HG03097 (cell line): ENCODE data around the gene CPLX1.

Source experiments
- ATAC-seq: cut with Tn5 transposase; IDR thresholded peaks from one replicate; pipeline ENCODE4 v1.9.1; 2021; ENCODE audit not compliant: unreplicated experiment, low FRiP score

CPLX1 gene

GRCh38 chr4:794900-795725, 30.8 kb downstream of the CPLX1 start:
- ATAC-seq = no peak

DNA sequence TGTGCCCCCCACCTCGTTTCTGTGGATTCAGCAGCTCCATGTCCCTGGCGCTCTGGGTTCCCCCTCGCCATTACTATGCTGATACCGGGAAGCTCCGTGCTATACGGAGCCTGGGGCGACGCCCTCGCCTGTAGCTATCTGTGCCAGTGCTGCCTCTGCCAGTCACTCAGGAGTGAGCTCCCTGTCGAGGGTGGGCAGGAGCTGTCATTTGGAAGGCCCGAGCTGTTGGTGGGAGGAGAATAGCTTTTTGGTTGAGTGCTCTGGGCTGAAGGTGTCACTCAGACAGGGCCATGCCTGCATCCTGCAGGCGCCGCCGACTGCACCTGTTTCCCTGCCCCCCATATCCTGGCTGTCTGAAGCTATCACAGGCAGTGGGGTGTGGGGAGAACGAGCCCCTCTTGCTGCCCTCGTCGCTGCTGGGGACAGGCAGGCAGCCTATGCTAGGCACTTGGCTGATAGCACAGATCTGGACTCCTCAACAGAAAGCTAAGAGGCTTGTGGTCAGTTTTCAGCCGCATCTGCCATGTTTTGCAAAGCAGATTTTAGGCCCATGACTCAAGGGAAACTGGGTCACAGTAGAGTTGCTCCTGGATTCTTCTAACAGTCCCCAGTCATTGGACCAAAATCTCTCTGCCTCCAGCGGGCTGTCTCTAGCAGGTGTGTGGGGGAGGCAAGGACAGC, 31.8 kb downstream of the CPLX1 start:
- ATAC-seq = no peak

DNA sequence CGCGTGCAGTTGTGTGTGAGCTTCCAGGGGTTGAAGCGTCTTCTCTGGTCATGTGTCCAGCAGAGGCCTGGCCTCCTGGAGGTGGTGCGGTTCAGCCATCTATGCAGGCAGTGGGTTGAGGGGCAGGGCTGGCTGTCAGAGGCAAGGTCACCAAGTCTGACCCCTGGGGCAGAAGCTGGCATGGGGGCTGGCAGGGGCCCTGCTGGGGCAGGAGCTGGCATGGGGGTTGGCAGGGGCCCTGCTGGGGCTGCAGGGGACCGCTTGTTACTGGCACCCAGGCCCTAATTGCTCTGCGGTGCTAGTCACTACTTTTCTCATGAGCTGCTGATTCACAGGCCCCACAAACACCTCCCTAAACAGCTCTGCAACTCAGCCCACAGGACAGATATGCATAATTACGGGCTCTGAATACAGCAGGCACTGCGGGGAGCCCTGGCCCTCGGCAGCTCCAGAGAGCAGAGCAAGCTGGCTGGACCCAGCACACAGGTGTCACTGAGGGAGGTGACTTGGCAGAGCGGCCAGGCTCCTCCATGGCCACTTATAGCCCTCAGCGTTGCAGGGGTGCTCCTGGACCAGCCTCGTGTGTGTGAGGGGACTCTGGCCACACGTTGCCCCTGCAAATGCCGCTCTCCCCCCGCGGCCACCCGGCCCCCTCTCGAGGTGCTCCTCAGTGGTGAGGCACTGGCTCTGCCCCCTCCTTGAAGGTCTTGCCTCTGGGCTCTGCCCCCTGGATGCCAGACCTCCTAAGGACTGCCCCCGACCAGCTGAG, 32.7 kb downstream of the CPLX1 start:
- no peak for ATAC-seq

DNA sequence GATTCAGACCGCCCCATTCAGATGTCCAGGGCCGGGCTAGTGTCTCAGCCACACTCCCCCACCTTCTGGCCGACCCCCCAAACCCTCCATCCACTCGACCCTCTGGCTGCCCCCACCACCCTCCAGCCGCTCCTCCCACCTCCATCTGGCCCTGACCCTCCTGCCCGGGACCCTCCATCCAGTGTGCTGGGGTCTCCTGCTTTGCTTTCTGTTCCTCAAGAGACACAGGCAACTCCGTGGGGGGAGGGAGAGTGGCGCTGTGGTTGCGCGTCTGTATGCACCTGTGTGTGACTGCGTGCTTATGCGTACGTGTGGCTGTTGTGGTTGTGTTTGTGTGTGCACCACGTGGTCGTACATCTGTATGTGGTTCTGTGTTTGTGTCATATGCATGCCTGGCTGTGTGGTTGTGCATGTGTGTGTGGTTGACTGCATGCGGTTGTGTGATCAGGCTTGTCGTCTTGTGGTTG, 33.3 kb downstream of the CPLX1 start:
- ATAC-seq = no peak

DNA sequence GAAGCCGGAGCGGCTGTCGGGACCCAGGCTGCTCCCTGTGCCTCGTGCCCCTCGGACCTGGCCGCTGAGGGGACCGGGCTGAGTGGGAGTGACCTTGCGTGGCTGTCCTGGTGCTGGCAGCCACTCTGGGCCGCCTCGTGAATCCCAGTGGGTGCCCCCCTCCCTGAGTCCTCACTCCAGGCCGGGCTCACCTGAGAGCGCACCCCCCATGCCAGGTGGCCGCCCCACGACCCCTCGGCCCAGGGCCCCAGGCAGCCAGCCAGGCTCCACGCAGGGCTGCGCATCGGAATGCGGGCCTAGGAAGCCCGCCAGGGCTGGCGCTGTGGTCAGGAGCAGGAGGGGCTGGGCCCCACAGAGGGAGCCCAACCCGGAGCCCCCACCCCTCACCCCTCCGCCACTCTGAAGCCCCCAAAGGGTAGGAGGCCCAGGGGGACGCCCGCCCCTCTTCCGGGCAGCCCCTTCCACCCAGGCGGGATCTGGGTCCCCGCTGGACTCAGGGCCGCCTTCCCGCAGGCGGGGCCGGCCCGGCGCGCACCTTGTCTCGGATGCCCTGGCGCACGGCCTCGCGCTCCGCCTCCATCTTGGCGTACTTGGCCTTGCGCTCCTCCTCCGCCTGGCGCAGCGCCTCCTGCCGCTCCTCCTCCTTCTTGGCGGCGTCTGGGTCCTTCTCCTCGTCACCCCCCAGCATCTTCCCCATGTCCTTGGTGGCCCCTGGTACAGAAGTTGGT, 33.9 kb downstream of the CPLX1 start:
- ATAC-seq = no peak

- ATAC-seq = no peak
Observed at GRCh38 chr4:791252-791897, 34.6 kb downstream of the CPLX1 start.

GRCh38 chr4:790466-790820, 35.5 kb downstream of the CPLX1 start:
- ATAC-seq = no peak

DNA sequence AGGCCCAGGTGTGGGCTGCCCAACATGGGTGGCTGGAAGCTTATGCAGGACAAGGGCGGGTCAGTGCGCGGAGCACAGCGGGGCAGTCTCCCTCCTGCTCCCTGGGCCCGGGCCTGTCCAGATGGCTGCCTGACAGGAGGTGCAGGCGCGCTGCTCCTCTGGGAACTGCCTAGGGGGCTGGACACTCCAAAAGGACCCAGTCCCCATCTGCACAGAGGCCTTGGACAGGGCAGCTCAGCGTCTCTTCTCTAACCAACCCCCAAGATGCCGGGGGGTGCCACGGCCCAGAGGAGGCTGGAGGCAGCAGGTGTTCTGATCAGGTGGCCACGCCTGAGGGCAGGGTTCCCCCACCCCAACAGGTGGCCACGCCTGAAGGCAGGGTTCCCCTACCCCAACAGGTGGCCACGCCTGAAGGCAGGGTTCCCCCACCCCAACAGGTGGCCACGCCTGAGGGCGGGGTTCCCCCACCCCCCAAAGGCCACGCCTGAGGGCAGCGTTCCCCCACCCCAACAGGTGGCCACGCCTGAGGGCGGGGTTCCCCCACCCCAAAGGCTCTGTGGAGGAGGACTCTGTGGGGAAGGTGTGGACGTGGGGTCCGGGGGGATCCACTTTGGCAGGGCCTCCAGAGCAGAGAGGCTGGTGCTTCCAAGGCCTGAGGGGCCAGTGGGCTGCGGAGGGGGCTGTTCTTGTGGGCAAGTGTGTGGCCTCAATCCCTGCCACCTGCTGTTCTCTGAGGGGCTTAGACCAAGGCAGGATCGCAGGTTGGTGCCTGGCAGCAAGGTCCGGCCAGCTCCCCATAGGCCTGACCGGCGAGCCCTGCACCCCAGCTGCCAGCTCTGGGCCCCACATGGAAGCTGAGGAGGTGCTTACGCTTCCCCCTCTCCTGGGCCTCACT, 36.1 kb downstream of the CPLX1 start:
- no peak for ATAC-seq

DNA sequence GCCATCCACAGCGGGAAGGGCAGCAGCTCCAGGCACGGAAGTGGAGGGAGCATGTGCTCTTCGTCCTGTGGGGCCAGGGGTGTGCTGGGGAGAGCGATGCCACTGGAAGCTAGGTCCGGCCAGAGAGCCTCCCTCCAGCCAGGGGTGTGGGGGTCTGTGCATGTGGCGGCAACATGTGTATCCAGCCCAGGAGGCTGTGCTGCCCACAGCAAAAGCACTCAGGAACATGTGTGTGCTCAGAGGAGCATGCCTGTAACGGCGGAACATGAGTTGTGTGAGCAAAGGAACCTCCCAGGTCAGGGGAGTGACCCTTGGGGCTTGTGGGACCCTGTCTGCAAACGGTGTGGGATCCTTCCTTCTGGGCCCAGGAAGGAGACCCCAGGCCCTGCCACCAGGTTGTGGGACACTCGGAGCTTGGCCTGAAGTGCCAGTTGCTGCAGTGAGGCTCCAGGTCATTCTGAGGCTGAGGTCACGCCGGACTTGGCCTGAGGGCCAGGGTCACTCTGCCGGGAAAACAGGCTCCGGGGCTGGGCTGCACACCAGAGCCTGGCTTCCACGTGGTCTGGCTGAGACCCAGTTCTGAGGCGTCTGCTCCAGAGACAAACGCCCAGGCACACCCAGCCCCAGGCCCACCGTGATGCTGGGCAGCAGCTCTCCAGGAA, 37.2 kb downstream of the CPLX1 start:
- no peak for ATAC-seq

- ATAC-seq = no peak
Observed at GRCh38 chr4:788006-788635, 37.8 kb downstream of the CPLX1 start.

DNA sequence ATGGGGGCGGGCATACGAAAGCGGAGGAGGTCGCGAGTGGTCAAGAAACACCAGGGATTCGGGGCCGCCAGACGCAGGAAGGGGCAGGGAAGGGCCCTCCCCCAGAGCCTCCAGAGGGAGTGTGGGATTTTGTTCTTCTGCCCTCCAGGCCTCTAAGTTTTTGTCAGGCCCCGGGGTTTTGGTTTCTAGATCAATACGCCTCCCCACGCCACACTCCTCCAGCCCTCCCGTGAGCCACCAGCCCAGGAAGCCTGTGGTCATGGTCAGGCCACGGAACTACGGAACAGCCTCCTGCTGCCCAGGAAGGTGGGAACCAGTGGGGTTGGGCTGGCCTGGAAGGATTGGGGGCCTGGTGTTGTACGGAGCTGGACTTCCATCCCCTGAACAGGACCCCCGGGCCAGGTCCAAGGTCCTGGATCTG, 38.4 kb downstream of the CPLX1 start:
- no peak for ATAC-seq

- no peak for ATAC-seq
Observed at GRCh38 chr4:786861-787300, 39.0 kb downstream of the CPLX1 start.

DNA sequence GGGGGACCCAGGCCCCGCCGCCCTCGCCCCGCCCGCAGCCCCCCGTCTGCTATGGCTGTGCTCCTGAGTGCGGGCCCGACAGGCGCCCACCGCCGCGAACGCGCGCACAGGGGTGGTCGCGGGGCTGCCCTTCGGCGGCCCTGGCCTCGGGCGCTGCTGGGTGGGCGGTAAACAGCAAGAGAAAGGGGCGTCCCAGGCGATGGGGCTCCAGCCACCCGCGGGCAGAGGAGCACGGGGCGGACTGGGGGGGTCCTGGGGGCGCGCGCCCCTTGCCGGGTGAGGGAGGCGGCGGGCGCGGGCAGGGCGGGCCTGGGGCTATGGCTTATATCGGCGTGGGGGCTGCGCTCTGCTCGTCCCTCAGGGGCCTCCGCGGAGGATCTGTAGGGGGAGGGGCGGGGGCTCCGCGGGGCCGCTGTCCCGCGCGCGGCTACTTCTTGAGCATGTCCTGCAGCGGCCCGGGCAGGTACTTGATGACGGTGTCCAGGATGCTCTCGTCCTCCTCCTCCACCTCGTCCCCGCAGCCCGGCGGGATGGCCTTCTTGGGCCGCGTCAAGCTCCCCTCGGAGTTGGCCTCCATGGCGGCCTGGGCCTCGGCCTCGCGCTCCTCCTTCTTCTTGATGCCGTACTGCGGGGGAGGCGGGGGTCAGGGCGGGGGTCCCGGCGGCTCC, 39.7 kb downstream of the CPLX1 start:
- no peak for ATAC-seq

GRCh38 chr4:785332-786073, 40.4 kb downstream of the CPLX1 start:
- no peak for ATAC-seq

GRCh38 chr4:784401-785331, 41.3 kb downstream of the CPLX1 start:
- ATAC-seq = no peak
